ENCODE results near the gene TNFRSF12A. TPM values are rescaled to one million over a fixed set of nuclear protein-coding genes. Genes with fewer than 3 reads are reported as not detected.

TNFRSF12A gene
- total RNA-seq, 2 experiments from 2014 or later, result 11.8 to 13.5 TPM

DNA sequence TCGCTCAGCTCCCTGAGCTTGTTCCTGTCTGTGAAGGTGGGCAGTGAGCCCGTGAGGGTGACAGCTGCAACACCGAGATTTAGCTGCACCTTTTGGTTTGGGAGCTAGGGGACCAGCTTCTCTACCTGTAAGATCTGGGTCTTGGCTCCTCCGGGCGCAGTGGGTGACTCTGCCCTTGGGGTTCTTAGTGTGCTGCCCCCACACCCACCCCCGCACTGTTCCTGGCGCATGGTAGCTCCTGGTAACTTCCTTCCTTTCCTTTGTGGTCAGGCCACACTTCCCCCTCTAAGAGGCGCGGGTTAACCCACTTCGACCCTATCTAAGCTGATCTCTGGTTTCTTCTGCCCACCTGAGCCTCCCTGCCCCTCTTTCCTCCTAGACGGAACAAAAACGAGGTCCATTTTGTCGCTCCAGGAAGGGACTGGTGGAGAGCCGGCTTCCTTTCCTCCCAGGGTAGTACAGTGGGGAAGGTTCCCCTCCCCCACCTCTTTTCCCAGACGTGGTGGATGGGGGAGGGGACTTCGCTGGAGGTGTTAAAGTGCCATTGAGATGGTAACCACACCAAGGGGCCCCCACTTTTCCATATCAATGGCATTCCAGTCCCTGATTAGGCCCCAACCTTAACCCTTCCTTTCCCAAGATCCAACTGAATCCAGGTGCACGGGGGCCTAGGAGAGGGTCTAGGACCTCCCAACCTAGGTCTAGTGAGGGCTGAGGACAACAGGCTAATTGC is 12.0 kb upstream of the TNFRSF12A start:
- H3K4me3 Mint-ChIP-seq, result no peak overlapping the region
- TF ChIP-seq, protein P1, sequence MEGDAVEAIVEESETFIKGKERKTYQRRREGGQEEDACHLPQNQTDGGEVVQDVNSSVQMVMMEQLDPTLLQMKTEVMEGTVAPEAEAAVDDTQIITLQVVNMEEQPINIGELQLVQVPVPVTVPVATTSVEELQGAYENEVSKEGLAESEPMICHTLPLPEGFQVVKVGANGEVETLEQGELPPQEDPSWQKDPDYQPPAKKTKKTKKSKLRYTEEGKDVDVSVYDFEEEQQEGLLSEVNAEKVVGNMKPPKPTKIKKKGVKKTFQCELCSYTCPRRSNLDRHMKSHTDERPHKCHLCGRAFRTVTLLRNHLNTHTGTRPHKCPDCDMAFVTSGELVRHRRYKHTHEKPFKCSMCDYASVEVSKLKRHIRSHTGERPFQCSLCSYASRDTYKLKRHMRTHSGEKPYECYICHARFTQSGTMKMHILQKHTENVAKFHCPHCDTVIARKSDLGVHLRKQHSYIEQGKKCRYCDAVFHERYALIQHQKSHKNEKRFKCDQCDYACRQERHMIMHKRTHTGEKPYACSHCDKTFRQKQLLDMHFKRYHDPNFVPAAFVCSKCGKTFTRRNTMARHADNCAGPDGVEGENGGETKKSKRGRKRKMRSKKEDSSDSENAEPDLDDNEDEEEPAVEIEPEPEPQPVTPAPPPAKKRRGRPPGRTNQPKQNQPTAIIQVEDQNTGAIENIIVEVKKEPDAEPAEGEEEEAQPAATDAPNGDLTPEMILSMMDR (IDR thresholded peaks at IDR 0.05), result no peak

DNA sequence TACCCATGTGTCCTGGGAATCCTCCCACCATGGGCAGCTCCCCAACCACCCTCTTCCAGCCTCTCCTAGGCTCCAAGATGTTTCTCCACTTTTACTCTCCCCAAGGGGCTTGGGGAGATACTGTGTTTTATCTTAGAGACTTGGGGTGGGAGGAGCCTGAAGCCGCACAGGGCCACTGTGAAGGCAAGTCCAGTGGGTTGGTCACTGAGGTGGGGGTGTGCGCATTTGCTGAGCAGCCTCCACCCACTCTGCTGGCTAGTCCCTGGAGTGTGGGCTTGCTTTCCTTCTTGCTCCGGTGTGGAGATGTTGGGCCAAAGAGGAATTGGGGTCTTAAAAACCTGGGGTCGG is 11.5 kb upstream of the TNFRSF12A start:
- intact Hi-C loops (cut with micrococcal nuclease), result no loop called here
- H3K4me3 Mint-ChIP-seq, result no peak overlapping the region
- no peaks in the 10 kb centered on the region for H3K36me3 Mint-ChIP-seq (ENCODE audit: low read depth)
- H3K9me3 Mint-ChIP-seq, result no peaks in the 10 kb centered on the region
- DNase-seq (no peak), ATAC-seq (no peak)
- ChIA-PET POLR2A (interaction anchor here (1.7 kb wide), 2 partner anchors 11 to 19 kb away, joined by 5 to 6 read pairs; partner anchors contain the start of gene TNFRSF12A), CTCF (interaction anchor here (1.2 to 5.3 kb wide), 4 partner anchors 12 to 120 kb away, joined by 7 to 56 read pairs (median 10); partner anchors contain the start of genes CLDN6, HCFC1R1, THOC6 and TNFRSF12A)
- no peak overlapping the region for H3K27ac Mint-ChIP-seq
- peaks cover 14% of the 10 kb centered on the region for H3K27me3 Mint-ChIP-seq
- peaks cover 21% of the 10 kb centered on the region for H3K4me1 Mint-ChIP-seq (ENCODE audit: low read depth)
- TF ChIP-seq, protein P1 (IDR thresholded peaks at IDR 0.05), result no peak

More for the DNA sequence above, 12.0 kb upstream of the TNFRSF12A start:
- Mint-ChIP-seq H3K27me3 (peaks cover 14% of the 10 kb centered on the region), H3K27ac (no peak overlapping the region), H3K36me3 (ENCODE audit: low read depth) (no peaks in the 10 kb centered on the region), H3K4me1 (ENCODE audit: low read depth) (peaks cover 21% of the 10 kb centered on the region), H3K9me3 (no peaks in the 10 kb centered on the region)
- CTCF ChIA-PET, result interaction anchor here (0.7 to 5.3 kb wide), 9 partner anchors 13 to 121 kb away, joined by 3 to 56 read pairs (median 7); partner anchors contain the start of genes CLDN6, HCFC1R1, THOC6 and TNFRSF12A
- DNase-seq, result peak; percentile 28
- POLR2A ChIA-PET, result interaction anchor here (1.7 kb wide), 2 partner anchors 12 to 19 kb away, joined by 5 to 6 read pairs; partner anchors contain the start of gene TNFRSF12A
- no peak for ATAC-seq
- intact Hi-C loops (cut with micrococcal nuclease), result no loop called here

DNA sequence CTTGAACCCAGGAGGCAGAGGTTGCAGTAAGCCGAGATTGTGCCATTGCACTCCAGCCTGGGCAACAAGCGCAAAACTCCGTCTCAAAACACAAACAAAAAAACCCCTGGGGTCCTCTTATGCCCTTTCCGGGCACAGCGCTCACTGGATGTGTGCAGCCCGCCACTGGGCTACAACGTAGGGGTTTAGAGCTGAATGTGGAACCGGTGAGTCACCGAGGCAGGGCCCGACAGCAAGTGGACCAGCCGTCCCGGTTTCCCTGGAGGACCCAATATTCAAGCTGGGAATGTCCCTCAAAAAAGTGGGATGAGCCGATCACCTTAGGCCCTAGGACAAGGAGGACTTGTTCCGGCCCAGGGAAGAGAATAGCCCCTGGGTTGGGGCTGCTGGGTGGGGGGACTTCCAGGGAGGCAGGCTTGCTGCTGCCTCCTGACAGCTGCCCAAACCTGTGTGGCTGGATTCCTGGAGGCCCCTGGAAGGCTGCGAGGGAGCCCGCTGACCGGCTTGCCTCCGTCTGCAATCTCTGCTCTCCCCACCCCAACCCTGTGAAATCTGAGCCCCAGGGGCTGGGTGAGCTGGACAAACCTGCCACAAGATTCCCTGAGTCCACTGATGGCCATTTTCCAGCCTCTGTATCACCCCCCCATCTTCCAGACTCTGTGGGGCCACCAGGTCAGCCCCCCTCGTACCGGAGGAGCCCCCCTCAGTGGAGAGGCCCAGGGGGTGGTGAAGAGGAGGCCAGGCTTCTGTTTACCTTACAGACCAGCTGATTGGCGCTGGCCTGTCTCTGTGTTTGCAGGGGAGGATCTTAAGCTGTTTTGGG is 10.4 kb upstream of the TNFRSF12A start:
- Mint-ChIP-seq H3K4me1 (ENCODE audit: low read depth) (peaks cover 21% of the 10 kb centered on the region), H3K36me3 (ENCODE audit: low read depth) (no peaks in the 10 kb centered on the region), H3K27ac (no peak overlapping the region), H3K27me3 (peaks cover 13% of the 10 kb centered on the region), H3K9me3 (no peaks in the 10 kb centered on the region), H3K4me3 (no peak overlapping the region)
- TF ChIP-seq, protein P1 (IDR thresholded peaks at IDR 0.05), result no peak
- ATAC-seq, result no peak
- DNase-seq, result no peak
- POLR2A ChIA-PET, result no interaction called here
- intact Hi-C loops (cut with micrococcal nuclease), result no loop called here
- CTCF ChIA-PET, result interaction anchor here (0.8 to 2.1 kb wide), 5 partner anchors 9 to 83 kb away, joined by 3 to 12 read pairs (median 8); partner anchors contain the start of gene TNFRSF12A

DNA sequence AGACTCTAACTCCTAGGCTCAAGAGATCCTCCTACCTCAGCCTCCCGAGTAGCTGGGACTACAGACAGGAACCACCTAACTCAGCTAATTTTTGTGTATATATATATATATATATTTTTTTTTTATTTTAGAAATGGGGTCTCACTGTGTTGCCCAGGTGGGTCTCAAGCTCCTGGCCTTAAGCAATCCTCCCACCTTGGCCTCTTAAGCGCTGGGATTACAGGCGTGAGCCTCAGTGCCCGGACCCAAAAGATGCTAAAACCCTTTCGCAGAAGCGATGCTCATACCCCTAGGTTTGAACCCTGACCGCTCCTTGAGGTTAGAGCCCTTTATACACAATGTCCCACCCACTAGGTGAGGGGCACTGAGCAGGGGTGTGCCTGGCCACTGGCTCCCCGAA is 9.7 kb upstream of the TNFRSF12A start:
- intact Hi-C loops (cut with micrococcal nuclease), result no loop called here
- CTCF ChIA-PET, result interaction anchor here (1.6 to 2.1 kb wide), 4 partner anchors 10 to 83 kb away, joined by 4 to 12 read pairs (median 9); partner anchors contain the start of gene TNFRSF12A
- POLR2A ChIA-PET, result no interaction called here
- H3K4me3 Mint-ChIP-seq, result no peak overlapping the region
- H3K36me3 Mint-ChIP-seq (ENCODE audit: low read depth), result no peaks in the 10 kb centered on the region
- peaks cover 10% of the 10 kb centered on the region for H3K27me3 Mint-ChIP-seq
- TF ChIP-seq, protein P1 (IDR thresholded peaks at IDR 0.05), result no peak
- ATAC-seq (no peak), DNase-seq (no peak)
- H3K4me1 Mint-ChIP-seq (ENCODE audit: low read depth), result peaks cover 21% of the 10 kb centered on the region
- no peaks in the 10 kb centered on the region for H3K9me3 Mint-ChIP-seq
- no peak overlapping the region for H3K27ac Mint-ChIP-seq

Measured in activated CD8-positive, alpha-beta T cell treated with anti-CD3 and anti-CD28 coated beads for 36 hours (primary cell).